ENCODE results near the gene TSPAN9.

The TSPAN9 gene

GRCh38 chr12:3178671-3179313, 101.6 kb downstream of the TSPAN9 start:
- TF ChIP-seq CTCF (conservative IDR thresholded peaks at IDR 0.05) = no peak
- H3K27ac ChIP-seq = no peak overlapping the region

GRCh38 chr12:3179731-3180130, 102.6 kb downstream of the TSPAN9 start:
- no peak for TF ChIP-seq CTCF (conservative IDR thresholded peaks at IDR 0.05)
- peak overlapping the region; percentile 5; the same call in 1 of the 2 replicates for H3K27ac ChIP-seq

- TF ChIP-seq CTCF (conservative IDR thresholded peaks at IDR 0.05) = no peak
- H3K27ac ChIP-seq = no peak overlapping the region
These were observed 105.2 kb downstream of the TSPAN9 start for GRCh38 chr12:3182426-3182825.

- no peak for TF ChIP-seq CTCF (conservative IDR thresholded peaks at IDR 0.05)
- H3K27ac ChIP-seq = no peak overlapping the region
These were observed 107.3 kb downstream of the TSPAN9 start for GRCh38 chr12:3184485-3184884.

GRCh38 chr12:3185260-3185870, 108.2 kb downstream of the TSPAN9 start:
- TF ChIP-seq CTCF (conservative IDR thresholded peaks at IDR 0.05) = no peak
- H3K27ac ChIP-seq = no peak overlapping the region

GRCh38 chr12:3186546-3187215, 109.5 kb downstream of the TSPAN9 start:
- no peak for TF ChIP-seq CTCF (conservative IDR thresholded peaks at IDR 0.05)

GRCh38 chr12:3187846-3188770, 110.9 kb downstream of the TSPAN9 start:
- H3K27ac ChIP-seq = no peak overlapping the region
- TF ChIP-seq CTCF (conservative IDR thresholded peaks at IDR 0.05) = no peak

More at GRCh38 chr12:3186546-3187215, 109.5 kb downstream of the TSPAN9 start:
- H3K27ac ChIP-seq = no peak overlapping the region
